Colonic mucosa (tissue), 4 donors: ENCODE measurements around the gene POU2F2. TPM values are rescaled to one million over a fixed set of nuclear protein-coding genes. Genes with fewer than 3 reads are reported as not detected.

ENCODE experiments used
- DNase-seq: peaks from one replicate; pipeline ENCODE4 v3.0.0-alpha.2; 2020
- H3K27ac ChIP-seq: fragments of 200-600 bp; one replicate; pipeline ENCODE4 v1.8.0; 2021
- H3K27me3 ChIP-seq: fragments of 200-600 bp; one replicate; pipeline ENCODE4 v1.8.0; 2021
- H3K36me3 ChIP-seq: fragments of 200-600 bp; one replicate; pipeline ENCODE4 v1.8.0; 2021
- H3K4me1 ChIP-seq: fragments of 200-600 bp; one replicate; pipeline ENCODE4 v1.8.0; 2021; ENCODE audit warnings: mild to moderate bottlenecking
- H3K4me3 ChIP-seq: fragments of 200-600 bp; one replicate; pipeline ENCODE4 v1.8.0; 2021
- H3K9ac ChIP-seq, 2 donors: one replicate each; pipeline ENCODE4 v1.7.0; 2013; ENCODE audit warnings: control low read depth in 2 of 2, low read depth in 2 of 2, low read length in 2 of 2
- H3K9me3 ChIP-seq: fragments of 200-600 bp; one replicate; pipeline ENCODE4 v1.8.0; 2021
- CTCF ChIP-seq: fragments of 200-600 bp; IDR thresholded peaks from one replicate; pipeline ENCODE4 v1.8.0; 2022; ENCODE audit warnings: antibody characterized with exemption, mild to moderate bottlenecking
- intact Hi-C: fragments of 100-400 bp; cut with DNase I; formaldehyde crosslinking; loops from one replicate; pipeline ENCODE4 v1.14.1; 2022
- total RNA-seq, 2 donors: library from RNA; stranded (reverse); fragmentation: NEBNext Ultra II Directional in 1 of 2; extraction: Animal tissue kit (Norgen Biotek cat#: 25700) in 1 of 2; gene quantifications; one replicate each; pipeline ENCODE4 v1.2.1, GENCODE V29; 2021
- donor health status: healthy.
- donor health status: DM: no; HTN: no; CAD: no.
- donor health status: DM: no; HTN: no; CAD: no.

Gene POU2F2
- total RNA-seq, 2 donors from 2014 or later, result 2.1 to 4.0 TPM

- TF ChIP-seq CTCF, result no peak
- H3K4me3 ChIP-seq, result no peak overlapping the region
- no peak overlapping the region for H3K9ac ChIP-seq
- H3K4me1 ChIP-seq, result peaks cover 7% of the 10 kb centered on the region
- no peaks in the 10 kb centered on the region for H3K27me3 ChIP-seq
- no peak overlapping the region for H3K27ac ChIP-seq
- intact Hi-C loops, result no loop called here
- H3K36me3 ChIP-seq, result peaks cover 19% of the 10 kb centered on the region
- DNase-seq, result no peak
- H3K9me3 ChIP-seq, result no peaks in the 10 kb centered on the region
These were observed 53.5 kb downstream of the POU2F2 start for GRCh38 chr19:42078538-42079275.

- Histone ChIP-seq H3K36me3 (peaks cover 19% of the 10 kb centered on the region), H3K27me3 (no peaks in the 10 kb centered on the region), H3K4me3 (no peak overlapping the region), H3K9me3 (no peaks in the 10 kb centered on the region), H3K9ac (no peak overlapping the region), H3K4me1 (peaks cover 7% of the 10 kb centered on the region), H3K27ac (no peak overlapping the region)
- TF ChIP-seq CTCF, result no peak
- intact Hi-C loops, result no loop called here
- no peak for DNase-seq
These were observed 54.2 kb downstream of the POU2F2 start for GRCh38 chr19:42078058-42078457.

GRCh38 chr19:42076380-42076944, 55.8 kb downstream of the POU2F2 start:
- peak; percentile 51 for DNase-seq
- H3K9ac ChIP-seq, result peak overlapping the region; percentile 82 to 95
- peaks cover 19% of the 10 kb centered on the region for H3K36me3 ChIP-seq
- intact Hi-C loops, result no loop called here
- H3K4me1 ChIP-seq, result peaks cover 6% of the 10 kb centered on the region
- TF ChIP-seq CTCF, result no peak
- no peaks in the 10 kb centered on the region for H3K9me3 ChIP-seq
- no peaks in the 10 kb centered on the region for H3K27me3 ChIP-seq
- H3K4me3 ChIP-seq, result peak overlapping the region; percentile 80
- H3K27ac ChIP-seq, result peak overlapping the region; percentile 83

- peak within 1 kb of the TSS; percentile 97 for H3K27ac ChIP-seq
- TF ChIP-seq CTCF, result no peak
- intact Hi-C loops, result no loop called here
- H3K9ac ChIP-seq, result peak within 1 kb of the TSS; percentile 90 to 95
- no peaks in the 10 kb centered on the region for H3K27me3 ChIP-seq
- peak; percentile 98 for DNase-seq
- no peaks in the 10 kb centered on the region for H3K9me3 ChIP-seq
- peaks cover 14% of the 10 kb centered on the region for H3K36me3 ChIP-seq
- no peaks in the 10 kb centered on the region for H3K4me1 ChIP-seq
- peak within 1 kb of the TSS; percentile 80 for H3K4me3 ChIP-seq
These were observed 56.4 kb downstream of the POU2F2 start, which contains the start of gene ZNF574 for GRCh38 chr19:42075616-42076379. Gene ZNF574 (plus strand): TSS chr19:42076166. CDS start chr19:42078607, 2,441 bp downstream.

- DNase-seq, result no peak
- no peaks in the 10 kb centered on the region for H3K9me3 ChIP-seq
- peak overlapping the region; percentile 97 for H3K27ac ChIP-seq
- H3K36me3 ChIP-seq, result peaks cover 9% of the 10 kb centered on the region
- TF ChIP-seq CTCF, result no peak
- H3K4me3 ChIP-seq, result peak overlapping the region; percentile 80
- no peaks in the 10 kb centered on the region for H3K4me1 ChIP-seq
- intact Hi-C loops, result no loop called here
- H3K9ac ChIP-seq, result peak overlapping the region; percentile 90 to 91
- H3K27me3 ChIP-seq, result no peaks in the 10 kb centered on the region
These were observed 57.0 kb downstream of the POU2F2 start for GRCh38 chr19:42075364-42075615.
